ENCODE results near the gene SAMD13.

Gene SAMD13

DNA sequence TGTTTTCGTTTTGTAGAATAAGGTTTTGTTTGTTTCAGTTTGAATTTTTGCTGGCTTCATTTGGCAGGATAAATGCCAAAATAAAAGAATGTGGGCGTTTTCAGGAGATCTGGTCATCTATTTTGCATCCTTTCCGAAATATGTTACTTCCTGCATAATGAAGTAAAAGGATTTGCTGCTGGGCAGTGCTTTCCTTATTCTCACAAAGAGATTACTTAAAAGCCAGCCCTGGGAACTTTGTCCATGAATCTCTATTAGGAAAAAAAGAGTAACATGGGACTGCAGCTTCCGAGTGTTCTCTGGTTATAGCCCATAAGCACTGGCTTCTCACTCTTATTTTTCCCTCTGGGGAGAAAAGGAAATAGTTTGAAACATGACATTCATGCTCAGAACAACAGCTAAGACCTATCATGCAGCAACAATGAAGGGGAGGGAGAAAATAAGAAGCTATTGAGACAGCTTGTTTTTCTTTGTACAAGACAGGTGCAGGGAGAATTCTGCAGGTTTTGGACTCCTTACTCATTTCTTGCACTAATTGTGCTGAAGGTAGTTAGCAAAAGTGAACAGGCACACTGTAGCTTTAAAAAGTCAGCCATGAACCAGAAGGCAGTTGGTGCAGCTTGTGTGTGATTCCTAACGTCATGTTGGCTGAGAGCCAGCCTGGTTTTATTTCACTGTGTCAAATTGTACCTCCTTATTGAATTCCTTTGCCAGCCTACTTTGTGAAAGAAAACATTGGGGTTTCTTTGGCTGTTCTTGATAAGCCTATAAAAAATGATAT lies at the start of gene SAMD13:
SAMD13 (plus strand) TSS at position 705 of the 781 bp plus-strand sequence. CDS start 1,527 bp downstream, outside the sequence.
- DNase-seq = peak; percentile 45

DNA sequence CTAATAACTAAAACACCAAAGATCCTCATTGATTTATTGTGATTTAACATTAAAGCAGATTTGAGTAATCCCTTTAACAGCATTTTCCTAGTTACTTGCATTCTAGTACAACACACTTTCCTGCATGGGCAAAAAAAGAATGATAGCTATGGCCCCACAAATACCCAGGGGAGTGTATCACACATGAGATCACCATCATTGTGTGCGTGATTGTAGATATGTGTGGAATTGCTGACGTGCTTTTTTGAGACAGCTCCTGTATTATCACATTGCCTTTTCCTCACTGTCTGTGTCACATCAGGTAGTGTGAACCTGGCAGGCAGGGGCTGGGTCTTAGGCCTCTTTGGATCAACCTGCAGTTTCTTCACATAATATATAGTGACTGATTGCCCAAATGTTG lies 48.5 kb upstream of the SAMD13 start:
- no peak for DNase-seq

GRCh38 chr1:84253891-84254290 lies 47.6 kb upstream of the SAMD13 start:
- no peak for DNase-seq

DNA sequence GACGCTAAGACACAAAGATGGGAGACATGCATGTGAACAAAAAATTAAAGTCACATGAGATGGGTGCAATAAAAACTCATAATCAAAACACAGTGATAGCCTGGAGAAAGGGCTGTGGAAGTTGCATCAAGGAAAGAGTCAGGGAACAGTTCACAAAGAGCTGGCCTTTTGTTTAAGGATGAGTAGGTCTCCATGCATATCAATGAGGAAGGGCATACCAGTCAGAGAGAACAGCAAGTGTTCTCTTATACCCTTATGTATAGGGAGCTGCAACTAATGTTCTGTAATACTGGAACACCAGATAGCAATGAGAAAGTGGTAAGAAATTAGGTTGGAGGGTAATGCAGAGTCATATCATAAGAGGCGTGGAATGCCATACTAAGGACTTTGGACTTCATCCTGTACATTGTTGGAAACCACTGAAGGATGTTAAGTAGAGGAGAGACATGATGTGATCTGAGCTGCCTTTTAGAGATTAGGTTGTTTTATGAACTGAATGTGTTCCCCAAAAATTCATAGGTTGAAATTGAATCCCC lies 46.7 kb upstream of the SAMD13 start:
- no peak for DNase-seq

- DNase-seq = no peak
Measured at GRCh38 chr1:84255582-84255981, 45.9 kb upstream of the SAMD13 start.

DNA sequence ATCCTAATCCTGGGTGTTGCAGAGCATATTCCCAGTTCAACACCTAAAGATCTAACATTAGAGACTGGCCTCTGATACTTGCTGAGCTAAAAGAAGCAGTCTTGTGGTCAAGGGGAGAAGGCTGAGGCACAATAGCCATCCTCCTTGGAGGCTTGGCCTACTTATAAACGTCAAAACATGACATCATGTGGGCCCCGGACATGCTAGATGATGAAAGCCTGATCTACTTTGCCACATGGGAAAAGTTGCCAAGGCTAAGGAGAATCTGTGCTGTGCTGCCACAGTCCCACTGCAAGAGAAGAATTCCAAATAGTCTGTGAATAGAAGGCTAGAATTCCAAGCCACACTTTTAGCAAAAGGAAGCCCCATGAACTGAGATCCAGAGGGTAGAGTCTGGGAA lies 43.9 kb upstream of the SAMD13 start:
- DNase-seq = no peak

DNA sequence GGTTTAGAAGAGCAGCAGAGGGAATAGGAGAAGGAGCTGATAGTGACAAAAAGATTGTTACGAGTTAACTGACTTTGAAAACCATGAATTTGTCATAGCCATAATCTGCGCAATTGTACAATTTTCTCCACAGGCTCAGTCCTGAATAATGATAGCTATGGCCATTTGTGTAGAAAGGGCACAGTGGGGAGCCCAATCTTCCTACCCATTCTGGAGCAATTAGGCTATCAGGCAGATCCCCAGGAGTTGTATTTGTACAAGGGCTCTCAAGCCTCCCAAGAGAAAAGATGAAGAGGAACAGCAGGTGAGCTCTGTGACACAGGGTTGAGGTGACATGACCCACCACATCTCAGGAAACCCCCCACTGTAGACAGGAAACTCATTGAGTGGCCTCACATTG lies 42.1 kb upstream of the SAMD13 start:
- DNase-seq = no peak

- no peak for DNase-seq
Measured at GRCh38 chr1:84259989-84260388, 41.5 kb upstream of the SAMD13 start.

DNA sequence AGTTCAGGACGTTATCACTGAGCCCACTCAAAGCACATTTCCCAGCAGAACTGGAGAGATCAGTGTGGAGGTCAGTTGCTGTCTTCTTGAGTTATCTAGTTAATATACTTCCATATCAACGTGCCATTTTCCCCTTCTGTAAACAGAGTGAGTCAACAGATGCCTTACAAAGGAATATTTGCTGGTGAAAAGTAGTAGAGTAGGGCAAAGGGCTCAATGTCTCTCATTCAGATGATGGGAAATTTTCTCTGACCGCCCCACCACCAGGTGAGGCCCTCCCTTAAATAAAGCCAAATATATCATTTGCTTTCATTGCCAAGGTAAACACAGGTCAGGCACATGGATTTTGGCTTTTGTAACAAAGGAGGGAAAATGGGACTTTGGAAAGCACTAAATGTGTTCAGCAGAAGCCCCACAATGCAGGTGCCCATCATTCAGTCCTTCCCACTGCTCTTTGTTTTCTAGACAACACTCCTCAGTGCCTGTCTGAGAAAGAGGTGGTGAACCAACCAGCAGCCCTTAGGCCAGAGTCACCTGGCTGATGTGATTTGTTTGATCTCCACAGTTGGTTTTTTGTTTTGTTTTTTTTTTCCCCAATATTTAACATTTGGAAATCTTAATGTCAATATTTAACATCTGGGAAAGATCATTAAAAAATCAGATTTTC lies 40.5 kb upstream of the SAMD13 start:
- DNase-seq = no peak

DNA sequence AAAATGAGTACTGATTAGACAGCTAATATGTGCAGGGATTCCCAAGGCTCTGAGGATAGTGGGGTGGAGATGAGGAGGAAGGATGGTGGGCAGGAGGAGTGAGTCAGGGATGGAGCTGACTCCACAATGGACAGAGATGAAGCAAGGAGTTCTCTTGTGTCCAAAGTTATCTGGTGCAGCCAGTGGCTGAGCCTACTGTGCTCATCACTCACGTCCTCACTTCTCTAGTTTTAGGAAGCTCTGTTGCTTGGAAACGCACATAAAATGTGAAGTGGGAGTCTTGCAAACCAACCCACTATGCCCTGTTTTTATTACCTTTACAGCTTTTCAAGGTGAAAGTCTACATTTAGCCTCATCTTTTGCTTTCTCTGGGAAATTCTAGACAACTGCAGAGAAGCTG lies 36.5 kb upstream of the SAMD13 start:
- no peak for DNase-seq

DNA sequence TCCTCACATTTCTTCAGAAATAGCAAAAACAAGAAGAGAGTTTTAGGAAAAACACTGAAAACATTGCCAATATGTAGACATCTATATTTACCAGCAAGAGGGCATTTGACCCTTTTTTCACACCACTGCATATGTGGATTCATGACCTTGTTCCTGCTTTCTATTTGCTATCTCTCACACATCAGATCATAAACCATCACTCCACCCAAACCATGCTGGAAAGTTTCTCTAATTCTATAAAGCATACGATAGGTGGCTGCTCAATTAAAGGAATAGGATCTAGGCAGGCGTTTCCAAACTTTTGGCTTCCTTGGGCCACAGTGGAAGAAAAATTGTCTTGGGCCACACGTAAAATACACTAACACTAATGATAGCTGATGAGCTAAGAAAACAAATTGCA lies 35.6 kb upstream of the SAMD13 start:
- no peak for DNase-seq

GRCh38 chr1:84266748-84267147 lies 34.8 kb upstream of the SAMD13 start:
- DNase-seq = no peak

- no peak for DNase-seq
Measured at GRCh38 chr1:84267476-84267875, 34.0 kb upstream of the SAMD13 start.

DNA sequence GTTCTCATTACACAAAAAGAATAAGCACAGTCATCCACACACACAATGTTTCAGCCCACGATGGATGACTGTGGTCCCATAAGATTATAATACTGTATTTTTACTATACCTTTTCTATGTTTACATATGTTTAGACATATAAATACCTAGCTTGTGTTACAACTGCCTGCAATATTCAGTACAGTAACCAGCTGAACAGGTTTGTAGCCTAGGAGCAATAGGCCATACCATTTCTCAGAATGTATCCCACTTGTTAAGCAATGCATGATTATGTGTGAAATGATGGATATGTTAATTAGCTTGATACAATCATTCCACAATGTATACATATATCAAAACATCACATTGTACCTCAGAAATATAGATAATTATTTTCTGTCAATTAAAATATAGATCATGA lies 33.2 kb upstream of the SAMD13 start:
- no peak for DNase-seq

DNA sequence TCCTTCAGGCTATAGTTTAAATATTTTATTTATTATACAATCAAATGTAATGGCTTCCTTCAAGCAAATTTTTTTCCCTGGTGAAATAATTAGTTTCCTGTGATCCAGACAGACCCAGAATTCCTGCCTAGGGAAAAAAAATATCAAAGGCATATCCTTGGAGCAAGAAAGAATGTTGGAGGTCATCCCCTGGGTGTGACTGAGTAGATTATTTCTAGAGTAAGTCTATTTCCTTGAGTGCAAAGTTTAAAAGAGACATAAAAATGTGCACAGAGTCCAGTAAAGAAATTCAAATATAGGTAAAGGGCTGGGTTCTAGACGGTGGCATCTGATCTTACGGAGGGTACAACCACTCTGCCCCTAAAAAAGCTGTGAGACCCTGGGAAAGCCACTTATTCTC lies 32.2 kb upstream of the SAMD13 start:
- DNase-seq = no peak

DNA sequence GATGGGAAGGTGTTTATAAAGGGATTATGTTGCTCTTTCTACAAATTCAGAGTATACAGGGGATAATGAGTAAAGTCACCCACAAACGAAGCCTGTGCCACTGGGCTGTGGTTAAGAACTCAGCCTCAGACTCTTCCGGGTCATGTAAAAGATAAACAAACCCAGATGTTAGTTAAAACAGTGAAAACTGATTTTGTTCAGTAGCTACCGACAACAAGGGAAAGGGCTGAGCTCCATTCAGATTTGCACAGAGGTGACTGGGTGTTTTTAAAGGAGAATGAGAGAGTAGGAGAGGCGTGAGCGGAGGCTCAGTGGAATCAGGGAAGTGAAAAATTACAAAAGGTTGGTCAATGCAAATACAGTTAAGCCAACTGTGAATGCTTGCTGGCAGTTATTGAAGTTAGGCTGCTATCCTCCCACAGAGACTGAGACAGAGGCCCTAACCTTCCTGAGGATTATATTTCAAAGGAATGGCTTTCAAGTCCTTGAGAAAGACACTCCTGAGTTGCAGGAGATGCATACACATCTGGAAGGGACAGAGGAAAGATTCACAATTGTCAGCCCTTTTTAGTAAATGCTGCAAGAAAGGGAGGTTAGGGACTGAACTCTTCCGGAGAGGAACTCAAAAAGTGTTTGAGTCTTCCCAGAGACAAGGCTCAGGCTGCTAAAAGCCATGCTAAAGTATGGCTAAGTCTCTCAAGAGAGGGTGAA lies 29.9 kb upstream of the SAMD13 start:
- DNase-seq = no peak

- no peak for DNase-seq
Measured at GRCh38 chr1:84272401-84272800, 29.1 kb upstream of the SAMD13 start.

DNA sequence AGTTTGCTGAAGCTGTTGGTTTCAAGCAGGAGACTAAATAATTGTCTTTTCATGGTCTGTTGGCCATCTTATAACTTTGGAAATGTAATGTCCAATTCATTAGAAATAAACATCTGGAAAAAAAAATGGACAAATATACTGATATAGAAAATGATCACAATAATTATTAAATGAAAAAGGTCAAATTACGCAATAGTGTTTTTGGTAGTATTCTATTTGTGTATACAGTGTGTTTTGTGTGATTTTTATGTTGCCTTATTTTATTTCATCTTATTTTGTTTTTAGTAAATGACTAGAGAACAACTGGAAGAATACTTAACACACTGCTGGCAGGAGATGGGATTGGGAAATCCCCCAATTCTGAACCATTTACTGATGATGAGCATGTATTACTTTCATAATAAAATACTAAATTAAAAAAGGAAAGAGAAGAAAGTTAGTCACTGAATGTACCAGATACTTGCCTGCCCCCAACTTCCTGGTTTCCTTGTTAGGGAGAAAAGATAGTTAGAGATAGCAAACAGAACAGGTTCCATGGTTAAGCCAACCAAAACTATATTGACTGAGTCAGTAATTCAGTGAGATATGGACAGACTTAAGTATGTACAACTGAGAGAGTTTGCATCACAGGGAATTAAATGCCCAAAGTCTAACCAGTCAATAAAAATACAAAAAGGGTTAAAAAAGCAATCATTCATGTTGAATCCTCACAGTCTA lies 24.0 kb upstream of the SAMD13 start:
- no peak for DNase-seq

DNA sequence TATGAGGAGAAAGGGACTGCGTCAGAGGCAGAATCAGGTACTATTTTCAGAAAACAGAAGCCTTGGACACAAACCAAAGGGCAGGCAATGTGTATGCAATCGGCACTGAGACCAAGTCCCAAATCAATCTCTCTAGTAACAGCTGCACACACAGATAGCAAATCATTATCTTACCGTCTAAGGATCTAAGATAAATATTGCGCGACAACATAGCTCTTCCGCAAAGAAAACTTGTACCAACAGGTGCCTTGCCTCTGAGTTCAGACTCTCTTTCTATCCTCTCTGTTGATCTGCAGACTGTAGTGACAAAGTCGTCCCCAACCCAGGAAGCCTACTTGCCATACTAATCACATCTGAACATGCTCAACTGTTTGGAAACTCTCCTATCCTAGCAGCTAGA lies 22.6 kb upstream of the SAMD13 start:
- no peak for DNase-seq

- DNase-seq = no peak
Measured at GRCh38 chr1:84280912-84281311, 20.6 kb upstream of the SAMD13 start.

GRCh38 chr1:84282780-84283333 lies 18.7 kb upstream of the SAMD13 start:
- DNase-seq = no peak

DNA sequence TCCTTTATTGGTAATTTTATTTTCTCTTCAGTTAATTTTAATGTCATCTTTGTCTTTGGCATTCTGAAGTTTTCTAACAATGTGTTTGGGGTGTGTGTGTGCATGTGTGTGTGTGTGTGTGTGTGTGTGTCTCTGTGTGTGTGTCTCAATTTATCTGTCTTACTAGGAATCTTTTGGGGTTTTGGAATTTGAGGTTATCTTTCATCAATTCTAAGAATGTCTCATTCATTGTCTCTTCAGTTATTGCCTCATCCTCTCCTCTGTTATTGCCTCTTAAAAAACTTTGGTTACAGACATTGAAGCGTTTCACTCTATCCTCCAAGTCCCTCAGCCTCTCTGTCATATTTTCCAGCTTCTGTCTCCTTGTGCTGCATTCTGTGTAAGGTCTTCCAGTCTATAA lies 18.1 kb upstream of the SAMD13 start:
- DNase-seq = no peak

DNA sequence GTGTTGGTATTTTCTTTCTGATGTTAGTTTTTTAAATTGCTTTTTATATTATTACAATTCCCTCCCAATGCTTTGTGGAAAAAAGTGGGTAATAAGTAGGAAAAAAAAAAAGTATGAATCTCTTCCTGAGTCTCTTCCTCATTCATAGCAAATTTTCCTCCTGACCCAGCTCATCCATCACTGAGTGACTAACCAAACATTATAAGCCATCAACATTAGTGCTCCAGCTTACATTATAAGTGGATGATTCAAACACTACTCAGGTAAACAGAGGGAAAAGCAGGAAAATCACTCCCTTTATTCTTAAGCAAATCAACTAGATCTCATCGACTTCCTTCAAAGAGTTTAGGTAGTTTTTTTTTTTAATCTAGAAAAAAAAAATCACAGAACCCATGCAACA lies 15.4 kb upstream of the SAMD13 start:
- no peak for DNase-seq
